Stimulated activated CD8-positive, alpha-beta memory T cell treated with anti-CD3 and anti-CD28 coated beads, Interleukin-4, amount 100 ng/mL, for 1 hour (primary cell): ENCODE data around the gene B4GALT5.
A peak's percentile ranks its signal among the peaks of the same experiment; 100 is the strongest.
"Not testable (repeated sequence)": the region's sequence is repeated elsewhere in the genome, so short reads cannot be mapped to it uniquely, and the experiment has no call there.

Experiments used
- DNase-seq, 2 donors: peaks; one replicate each; pipeline ENCODE4 v3.0.0-alpha.2; 2020; ENCODE audit warnings: low read depth in 2 of 2, low spot score in 1 of 2

The B4GALT5 gene

GRCh38 chr20:49713753-49714712, at the start of gene B4GALT5:
Gene B4GALT5 (minus strand): TSS chr20:49713878. CDS start chr20:49713690, 188 bp downstream.
- peak; percentile 23 to 37 for DNase-seq

GRCh38 chr20:49762940-49763766, 49.5 kb upstream of the B4GALT5 start:
- no peak for DNase-seq

- not testable (repeated sequence) for DNase-seq
Measured at GRCh38 chr20:49761888-49762287, 48.2 kb upstream of the B4GALT5 start.

- no peak for DNase-seq
Measured at GRCh38 chr20:49759266-49759950, 45.7 kb upstream of the B4GALT5 start.

- no peak for DNase-seq
Measured at GRCh38 chr20:49758781-49759180, 45.1 kb upstream of the B4GALT5 start.

- no peak for DNase-seq
Measured at GRCh38 chr20:49757597-49757996, 43.9 kb upstream of the B4GALT5 start.

GRCh38 chr20:49756241-49756640, 42.6 kb upstream of the B4GALT5 start:
- no peak for DNase-seq

GRCh38 chr20:49754596-49754995, 40.9 kb upstream of the B4GALT5 start:
- no peak for DNase-seq

- DNase-seq: no peak
Measured at GRCh38 chr20:49753133-49753532, 39.5 kb upstream of the B4GALT5 start.

GRCh38 chr20:49752201-49752903, 38.7 kb upstream of the B4GALT5 start:
- no peak for DNase-seq

- DNase-seq: no peak
Measured at GRCh38 chr20:49751397-49751736, 37.7 kb upstream of the B4GALT5 start.

- DNase-seq: no peak
Measured at GRCh38 chr20:49750611-49751396, 37.1 kb upstream of the B4GALT5 start.

GRCh38 chr20:49749625-49750024, 35.9 kb upstream of the B4GALT5 start:
- DNase-seq: no peak

- DNase-seq: no peak
Measured at GRCh38 chr20:49748525-49748838, 34.8 kb upstream of the B4GALT5 start.

GRCh38 chr20:49747707-49748524, 34.2 kb upstream of the B4GALT5 start:
- no peak for DNase-seq

GRCh38 chr20:49742948-49743347, 29.3 kb upstream of the B4GALT5 start:
- DNase-seq: no peak

- DNase-seq: no peak
Measured at GRCh38 chr20:49741977-49742376, 28.3 kb upstream of the B4GALT5 start.

- no peak for DNase-seq
Measured at GRCh38 chr20:49740807-49741206, 27.1 kb upstream of the B4GALT5 start.

GRCh38 chr20:49739042-49739441, 25.4 kb upstream of the B4GALT5 start:
- DNase-seq: no peak
